GM12878 (cell line): ENCODE data around the gene TXNDC5. TPM values are rescaled to one million over a fixed set of nuclear protein-coding genes. Genes with fewer than 3 reads are reported as not detected.

Experiments
- ATAC-seq: fragments of 200-7000 bp; cut with Tn5 transposase; 3 replicates; pipeline ENCODE4 v1.9.1; 2020; ENCODE audit warnings: mild to moderate bottlenecking, moderate library complexity
- BruUV-seq: library from RNA; stranded (reverse); fragments of 400-500 nt; replicated peaks from 2 replicates; lab custom pipeline; 2021; lab: Mats Ljungman, UMichigan
- CTCF ChIA-PET: fragments of 300-600 bp; sonication (Branson Sonifier 250); formaldehyde crosslinking; extraction: SDS; loops from one replicate; lab custom pipeline; 2021; ENCODE audit warnings: inconsistent platforms; lab: Yijun Ruan, JAX
- POLR2A ChIA-PET: fragments of 350-600 bp; formaldehyde crosslinking; extraction: SDS; loops from one replicate; lab custom pipeline; 2021; ENCODE audit warnings: inconsistent platforms; lab: Charles Lee
- RAD21 ChIA-PET: fragments of 300-600 bp; sonication (Branson Sonifier 250); formaldehyde crosslinking; loops from one replicate; lab custom pipeline; 2023; ENCODE audit warnings: antibody characterized with exemption; ENCODE audit not compliant: unreplicated experiment; lab: Charles Lee
- SMC1A ChIA-PET: fragments of 300-600 bp; sonication (Branson Sonifier 250); formaldehyde crosslinking; loops from one replicate; lab custom pipeline; 2023; ENCODE audit not compliant: unreplicated experiment, uncharacterized antibody; lab: Charles Lee
- DNase-seq: peaks from one replicate; pipeline ENCODE4 v3.0.0-alpha.2; 2011; ENCODE audit warnings: low read depth, low spot score
- FAIRE-seq: peaks from 3 replicates; lab custom pipeline; 2011; peaks lifted over from hg19 to GRCh38; lab: Jason Lieb, UNC
- H2AFZ ChIP-seq: 2 replicates; pipeline ENCODE4 v1.6.0; 2011; ENCODE audit warnings: low read depth, low read length, control low read depth; ENCODE audit not compliant: control insufficient read depth
- H3K27ac ChIP-seq: 2 replicates; pipeline ENCODE4 v1.5.1; 2011; ENCODE audit warnings: control low read depth; ENCODE audit not compliant: control insufficient read depth, insufficient read depth
- H3K27me3 ChIP-seq, 2 experiments: replicated peaks in 1 of 2; 2 replicates each; pipeline versions ENCODE4 v1.6.0 to v1.6.1; 2011; ENCODE audit warnings: low read length in 1 of 2; ENCODE audit not compliant: control insufficient read depth in 2 of 2, insufficient read depth in 2 of 2
- H3K36me3 ChIP-seq, 2 experiments: 2 replicates each; pipeline ENCODE4 v1.5.1; 2011; ENCODE audit warnings: low read length in 1 of 2; ENCODE audit not compliant: control insufficient read depth in 2 of 2, insufficient read depth in 2 of 2
- H3K4me1 ChIP-seq: 2 replicates; pipeline ENCODE4 v1.6.1; 2011; ENCODE audit warnings: mild to moderate bottlenecking, low read length, moderate library complexity, mixed read lengths; ENCODE audit not compliant: control insufficient read depth, insufficient read depth
- H3K4me2 ChIP-seq: 2 replicates; pipeline ENCODE4 v1.6.0; 2011; ENCODE audit warnings: control low read depth; ENCODE audit not compliant: control insufficient read depth, insufficient read depth
- H3K4me3 ChIP-seq: fragments of 200-600 bp; sonication (generic); 2 replicates; pipeline ENCODE4 v1.5.1; 2016
- H3K79me2 ChIP-seq: 2 replicates; pipeline ENCODE4 v1.6.0; 2011; ENCODE audit warnings: low read length; ENCODE audit not compliant: control insufficient read depth, insufficient read depth
- H3K9ac ChIP-seq: 2 replicates; pipeline ENCODE4 v1.8.0; 2011; ENCODE audit warnings: low read length, control low read depth, mixed read lengths; ENCODE audit not compliant: control insufficient read depth, insufficient read depth
- H3K9me3 ChIP-seq: replicated peaks from 3 replicates; pipeline ENCODE4 v1.5.1; 2011; ENCODE audit warnings: mild to moderate bottlenecking, low read length; ENCODE audit not compliant: control insufficient read depth, insufficient read depth
- H4K20me1 ChIP-seq: 2 replicates; pipeline ENCODE4 v1.6.0; 2011; ENCODE audit not compliant: control insufficient read depth, insufficient read depth
- KAT2A ChIP-seq: conservative IDR thresholded peaks from 2 replicates; pipeline ENCODE4 v1.6.1; 2011; ENCODE audit warnings: low read depth, low read length; ENCODE audit not compliant: control insufficient read depth
- MYB ChIP-seq: fragments of 150-350 bp; IDR thresholded peaks from 2 replicates; pipeline ENCODE4 v1.6.1; 2014; ENCODE audit warnings: mild to moderate bottlenecking, low read depth, low read length, borderline replicate concordance
- NFXL1 ChIP-seq: fragments of 450-650 bp; IDR thresholded peaks from 2 replicates; pipeline ENCODE4 v1.6.1; 2017; ENCODE audit warnings: antibody characterized with exemption, mild to moderate bottlenecking, borderline replicate concordance
- NR2C1 ChIP-seq: fragments of 450-650 bp; IDR thresholded peaks from 2 replicates; pipeline ENCODE4 v1.6.1; 2017; ENCODE audit warnings: antibody characterized with exemption, mild to moderate bottlenecking, moderate library complexity
- RUNX3 ChIP-seq: IDR thresholded peaks from 2 replicates; pipeline ENCODE4 v1.6.1; 2012; ENCODE audit warnings: low read length, inconsistent platforms
- ZNF24 ChIP-seq: fragments of 450-650 bp; IDR thresholded peaks from 2 replicates; pipeline ENCODE4 v1.6.1; 2017; ENCODE audit warnings: antibody characterized with exemption, mild to moderate bottlenecking
- WGBS: methylation state at CpG from one replicate; pipeline ENCODE4 v1.1.6; 2016; ENCODE audit warnings: low lambda C conversion rate; ENCODE audit not compliant: insufficient replicate concordance, insufficient coverage; ENCODE audit errors: missing lambda C conversion rate; 5-methylcytosine and 5-hydroxymethylcytosine counted together
- in situ Hi-C: fragments of 300-500 bp; cut with MboI; formaldehyde crosslinking; loops from 9 replicates; pipeline ENCODE4 v1.14.3; 2018; ENCODE audit warnings: mixed read lengths
- intact Hi-C: fragments of 100-400 bp; cut with micrococcal nuclease; formaldehyde crosslinking; loops from one replicate; pipeline ENCODE4 v1.14.2; 2022; ENCODE audit not compliant: unreplicated experiment
- polyA plus RNA-seq, 11 experiments: library from polyadenylated mRNA; depleted of rRNA in 4 of 11; unstranded in 6 of 11; stranded (reverse) in 5 of 11; fragments of >200 nt; fragmentation: Nextera tagmentation in 4 of 11; fragmentation: Illumina TruSeq in 1 of 11; extraction: Ambion mirVana in 4 of 11; extraction: Trizol in 1 of 11; gene quantifications; 1 replicate in 1 of 11; 2 replicates in 10 of 11; pipeline versions ENCODE4 v1.2.1 to v1.2.3, GENCODE V29; 2011 to 2016; ENCODE audit warnings: inconsistent platforms in 2 of 11, missing spikeins in 2 of 11, low read depth in 1 of 11
- total RNA-seq, 4 experiments: library from RNA; depleted of rRNA in 3 of 4; stranded (reverse); fragments of >200 nt in 3 of 4; fragmentation: Illumina TruSeq in 1 of 4; extraction: Trizol in 1 of 4; gene quantifications; 2 replicates each; pipeline versions ENCODE4 v1.2.1 to v1.2.3, GENCODE V29; 2013 to 2021
- TF ChIP-seq, protein P1 (sequence below): fragments of 450-650 bp; conservative IDR thresholded peaks from 2 replicates; pipeline ENCODE4 v1.6.1; 2017; ENCODE audit warnings: mild to moderate bottlenecking, moderate library complexity
- TF ChIP-seq, protein P2 (sequence below): fragments of 450-650 bp; IDR thresholded peaks from 2 replicates; pipeline ENCODE4 v1.6.1; 2016; ENCODE audit warnings: mild to moderate bottlenecking, moderate library complexity, borderline replicate concordance
- TF ChIP-seq, protein P3 (sequence below): IDR thresholded peaks from 2 replicates; pipeline ENCODE4 v1.6.1; 2012; ENCODE audit warnings: improper control_type of control experiment, low read depth, low read length; ENCODE audit not compliant: insufficient replicate concordance
- TF ChIP-seq, protein P4 (sequence below): fragments of 450-650 bp; IDR thresholded peaks from 2 replicates; pipeline ENCODE4 v1.6.1; 2017; ENCODE audit warnings: borderline replicate concordance

Gene TXNDC5
- total and polyA plus RNA-seq, 10 of the 15 experiments (the other 5 are each of a cell fraction or from before 2014, with no cell fraction given), result 7.2 to 181 (median 132) TPM

DNA sequence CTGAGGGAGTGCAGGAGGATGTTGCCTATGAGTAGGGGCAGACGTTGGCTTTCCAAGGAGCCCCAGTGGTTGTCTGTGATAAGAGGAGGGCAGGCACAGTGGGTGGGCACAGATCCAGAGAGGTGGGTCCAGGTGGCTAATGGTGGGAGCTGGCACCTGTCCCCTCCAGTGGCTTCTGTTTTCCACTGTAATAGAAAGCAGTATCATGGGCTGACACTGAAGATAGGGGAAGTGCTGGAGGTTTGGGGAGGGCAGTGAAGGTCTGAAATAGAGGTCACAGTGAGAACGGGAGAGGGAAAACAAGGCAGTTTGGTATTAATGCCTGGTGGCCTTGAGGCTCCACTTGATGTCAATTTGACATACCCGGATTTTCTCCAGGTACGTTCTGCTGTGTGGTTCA, 10.5 kb upstream of the TXNDC5 start:
- Histone ChIP-seq H2AFZ (no peak overlapping the region), H3K4me1 (peaks cover 27% of the 10 kb centered on the region), H3K36me3 (no peaks in the 10 kb centered on the region), H3K27ac (no peak overlapping the region), H3K4me2 (no peak overlapping the region), H3K79me2 (no peaks in the 10 kb centered on the region), H3K9ac (no peak overlapping the region), H4K20me1 (no peaks in the 10 kb centered on the region), H3K9me3 (peaks cover 5% of the 10 kb centered on the region; the same call in 2 of the 3 replicates), H3K27me3 (no peaks in the 10 kb centered on the region; a peak in 2 of 4 replicates), H3K4me3 (no peak overlapping the region)
- ChIA-PET POLR2A (no interaction called here), RAD21 (no interaction called here), SMC1A (no interaction called here), CTCF (no interaction called here)
- in situ Hi-C loops, result no loop called here
- WGBS, result 95% methylated on average over 4 of the region's 4 CpGs
- no TSS peak for BruUV-seq
- intact Hi-C loops, result no loop called here
- ATAC-seq (no peak), FAIRE-seq (no peak), DNase-seq (no peak)
- TF ChIP-seq KAT2A (no peak), NR2C1 (no peak), RUNX3 (no peak), NFXL1 (no peak), ZNF24 (no peak), MYB (no peak)
- TF ChIP-seq, protein P1, sequence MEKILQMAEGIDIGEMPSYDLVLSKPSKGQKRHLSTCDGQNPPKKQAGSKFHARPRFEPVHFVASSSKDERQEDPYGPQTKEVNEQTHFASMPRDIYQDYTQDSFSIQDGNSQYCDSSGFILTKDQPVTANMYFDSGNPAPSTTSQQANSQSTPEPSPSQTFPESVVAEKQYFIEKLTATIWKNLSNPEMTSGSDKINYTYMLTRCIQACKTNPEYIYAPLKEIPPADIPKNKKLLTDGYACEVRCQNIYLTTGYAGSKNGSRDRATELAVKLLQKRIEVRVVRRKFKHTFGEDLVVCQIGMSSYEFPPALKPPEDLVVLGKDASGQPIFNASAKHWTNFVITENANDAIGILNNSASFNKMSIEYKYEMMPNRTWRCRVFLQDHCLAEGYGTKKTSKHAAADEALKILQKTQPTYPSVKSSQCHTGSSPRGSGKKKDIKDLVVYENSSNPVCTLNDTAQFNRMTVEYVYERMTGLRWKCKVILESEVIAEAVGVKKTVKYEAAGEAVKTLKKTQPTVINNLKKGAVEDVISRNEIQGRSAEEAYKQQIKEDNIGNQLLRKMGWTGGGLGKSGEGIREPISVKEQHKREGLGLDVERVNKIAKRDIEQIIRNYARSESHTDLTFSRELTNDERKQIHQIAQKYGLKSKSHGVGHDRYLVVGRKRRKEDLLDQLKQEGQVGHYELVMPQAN, result no peak
- TF ChIP-seq, protein P2, sequence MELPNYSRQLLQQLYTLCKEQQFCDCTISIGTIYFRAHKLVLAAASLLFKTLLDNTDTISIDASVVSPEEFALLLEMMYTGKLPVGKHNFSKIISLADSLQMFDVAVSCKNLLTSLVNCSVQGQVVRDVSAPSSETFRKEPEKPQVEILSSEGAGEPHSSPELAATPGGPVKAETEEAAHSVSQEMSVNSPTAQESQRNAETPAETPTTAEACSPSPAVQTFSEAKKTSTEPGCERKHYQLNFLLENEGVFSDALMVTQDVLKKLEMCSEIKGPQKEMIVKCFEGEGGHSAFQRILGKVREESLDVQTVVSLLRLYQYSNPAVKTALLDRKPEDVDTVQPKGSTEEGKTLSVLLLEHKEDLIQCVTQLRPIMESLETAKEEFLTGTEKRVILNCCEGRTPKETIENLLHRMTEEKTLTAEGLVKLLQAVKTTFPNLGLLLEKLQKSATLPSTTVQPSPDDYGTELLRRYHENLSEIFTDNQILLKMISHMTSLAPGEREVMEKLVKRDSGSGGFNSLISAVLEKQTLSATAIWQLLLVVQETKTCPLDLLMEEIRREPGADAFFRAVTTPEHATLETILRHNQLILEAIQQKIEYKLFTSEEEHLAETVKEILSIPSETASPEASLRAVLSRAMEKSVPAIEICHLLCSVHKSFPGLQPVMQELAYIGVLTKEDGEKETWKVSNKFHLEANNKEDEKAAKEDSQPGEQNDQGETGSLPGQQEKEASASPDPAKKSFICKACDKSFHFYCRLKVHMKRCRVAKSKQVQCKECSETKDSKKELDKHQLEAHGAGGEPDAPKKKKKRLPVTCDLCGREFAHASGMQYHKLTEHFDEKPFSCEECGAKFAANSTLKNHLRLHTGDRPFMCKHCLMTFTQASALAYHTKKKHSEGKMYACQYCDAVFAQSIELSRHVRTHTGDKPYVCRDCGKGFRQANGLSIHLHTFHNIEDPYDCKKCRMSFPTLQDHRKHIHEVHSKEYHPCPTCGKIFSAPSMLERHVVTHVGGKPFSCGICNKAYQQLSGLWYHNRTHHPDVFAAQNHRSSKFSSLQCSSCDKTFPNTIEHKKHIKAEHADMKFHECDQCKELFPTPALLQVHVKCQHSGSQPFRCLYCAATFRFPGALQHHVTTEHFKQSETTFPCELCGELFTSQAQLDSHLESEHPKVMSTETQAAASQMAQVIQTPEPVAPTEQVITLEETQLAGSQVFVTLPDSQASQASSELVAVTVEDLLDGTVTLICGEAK, result no peak
- TF ChIP-seq, protein P3, sequence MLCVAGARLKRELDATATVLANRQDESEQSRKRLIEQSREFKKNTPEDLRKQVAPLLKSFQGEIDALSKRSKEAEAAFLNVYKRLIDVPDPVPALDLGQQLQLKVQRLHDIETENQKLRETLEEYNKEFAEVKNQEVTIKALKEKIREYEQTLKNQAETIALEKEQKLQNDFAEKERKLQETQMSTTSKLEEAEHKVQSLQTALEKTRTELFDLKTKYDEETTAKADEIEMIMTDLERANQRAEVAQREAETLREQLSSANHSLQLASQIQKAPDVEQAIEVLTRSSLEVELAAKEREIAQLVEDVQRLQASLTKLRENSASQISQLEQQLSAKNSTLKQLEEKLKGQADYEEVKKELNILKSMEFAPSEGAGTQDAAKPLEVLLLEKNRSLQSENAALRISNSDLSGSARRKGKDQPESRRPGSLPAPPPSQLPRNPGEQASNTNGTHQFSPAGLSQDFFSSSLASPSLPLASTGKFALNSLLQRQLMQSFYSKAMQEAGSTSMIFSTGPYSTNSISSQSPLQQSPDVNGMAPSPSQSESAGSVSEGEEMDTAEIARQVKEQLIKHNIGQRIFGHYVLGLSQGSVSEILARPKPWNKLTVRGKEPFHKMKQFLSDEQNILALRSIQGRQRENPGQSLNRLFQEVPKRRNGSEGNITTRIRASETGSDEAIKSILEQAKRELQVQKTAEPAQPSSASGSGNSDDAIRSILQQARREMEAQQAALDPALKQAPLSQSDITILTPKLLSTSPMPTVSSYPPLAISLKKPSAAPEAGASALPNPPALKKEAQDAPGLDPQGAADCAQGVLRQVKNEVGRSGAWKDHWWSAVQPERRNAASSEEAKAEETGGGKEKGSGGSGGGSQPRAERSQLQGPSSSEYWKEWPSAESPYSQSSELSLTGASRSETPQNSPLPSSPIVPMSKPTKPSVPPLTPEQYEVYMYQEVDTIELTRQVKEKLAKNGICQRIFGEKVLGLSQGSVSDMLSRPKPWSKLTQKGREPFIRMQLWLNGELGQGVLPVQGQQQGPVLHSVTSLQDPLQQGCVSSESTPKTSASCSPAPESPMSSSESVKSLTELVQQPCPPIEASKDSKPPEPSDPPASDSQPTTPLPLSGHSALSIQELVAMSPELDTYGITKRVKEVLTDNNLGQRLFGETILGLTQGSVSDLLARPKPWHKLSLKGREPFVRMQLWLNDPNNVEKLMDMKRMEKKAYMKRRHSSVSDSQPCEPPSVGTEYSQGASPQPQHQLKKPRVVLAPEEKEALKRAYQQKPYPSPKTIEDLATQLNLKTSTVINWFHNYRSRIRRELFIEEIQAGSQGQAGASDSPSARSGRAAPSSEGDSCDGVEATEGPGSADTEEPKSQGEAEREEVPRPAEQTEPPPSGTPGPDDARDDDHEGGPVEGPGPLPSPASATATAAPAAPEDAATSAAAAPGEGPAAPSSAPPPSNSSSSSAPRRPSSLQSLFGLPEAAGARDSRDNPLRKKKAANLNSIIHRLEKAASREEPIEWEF, result no peak
- TF ChIP-seq, protein P4, sequence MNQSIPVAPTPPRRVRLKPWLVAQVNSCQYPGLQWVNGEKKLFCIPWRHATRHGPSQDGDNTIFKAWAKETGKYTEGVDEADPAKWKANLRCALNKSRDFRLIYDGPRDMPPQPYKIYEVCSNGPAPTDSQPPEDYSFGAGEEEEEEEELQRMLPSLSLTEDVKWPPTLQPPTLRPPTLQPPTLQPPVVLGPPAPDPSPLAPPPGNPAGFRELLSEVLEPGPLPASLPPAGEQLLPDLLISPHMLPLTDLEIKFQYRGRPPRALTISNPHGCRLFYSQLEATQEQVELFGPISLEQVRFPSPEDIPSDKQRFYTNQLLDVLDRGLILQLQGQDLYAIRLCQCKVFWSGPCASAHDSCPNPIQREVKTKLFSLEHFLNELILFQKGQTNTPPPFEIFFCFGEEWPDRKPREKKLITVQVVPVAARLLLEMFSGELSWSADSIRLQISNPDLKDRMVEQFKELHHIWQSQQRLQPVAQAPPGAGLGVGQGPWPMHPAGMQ, result no peak
